Tibial nerve (tissue), 3 donors: ENCODE measurements around the gene CPNE7.

Experiments used
- CTCF ChIP-seq, 5 experiments: fragments of 200-600 bp in 3 of 5; fragments of 450-650 bp in 2 of 5; sonication (generic) in 3 of 5; IDR thresholded peaks; one replicate each; pipeline ENCODE4 v1.5.1; 2016 to 2019; ENCODE audit warnings: antibody characterized with exemption in 5 of 5, mild to moderate bottlenecking in 3 of 5, moderate library complexity in 2 of 5
- POLR2A ChIP-seq, 2 donors: fragments of 450-650 bp; IDR thresholded peaks; one replicate each; pipeline ENCODE4 v1.6.1; 2017; ENCODE audit warnings: antibody characterized with exemption in 2 of 2, mild to moderate bottlenecking in 2 of 2, moderate library complexity in 2 of 2

- TF ChIP-seq CTCF (IDR thresholded peaks at IDR 0.05) (no peak), POLR2A (IDR thresholded peaks at IDR 0.05) (no peak)
These were observed 31.9 kb downstream of the CPNE7 start for GRCh38 chr16:89607453-89607852.
